ENCODE results near the gene CBFA2T2. TPM values are rescaled to one million over a fixed set of nuclear protein-coding genes. Genes with fewer than 3 reads are reported as not detected.

CBFA2T2 gene
- total and polyA plus RNA-seq, 2 of the 4 experiments (the other 2 are of a cell fraction) = 3.8 to 6.2 TPM

DNA sequence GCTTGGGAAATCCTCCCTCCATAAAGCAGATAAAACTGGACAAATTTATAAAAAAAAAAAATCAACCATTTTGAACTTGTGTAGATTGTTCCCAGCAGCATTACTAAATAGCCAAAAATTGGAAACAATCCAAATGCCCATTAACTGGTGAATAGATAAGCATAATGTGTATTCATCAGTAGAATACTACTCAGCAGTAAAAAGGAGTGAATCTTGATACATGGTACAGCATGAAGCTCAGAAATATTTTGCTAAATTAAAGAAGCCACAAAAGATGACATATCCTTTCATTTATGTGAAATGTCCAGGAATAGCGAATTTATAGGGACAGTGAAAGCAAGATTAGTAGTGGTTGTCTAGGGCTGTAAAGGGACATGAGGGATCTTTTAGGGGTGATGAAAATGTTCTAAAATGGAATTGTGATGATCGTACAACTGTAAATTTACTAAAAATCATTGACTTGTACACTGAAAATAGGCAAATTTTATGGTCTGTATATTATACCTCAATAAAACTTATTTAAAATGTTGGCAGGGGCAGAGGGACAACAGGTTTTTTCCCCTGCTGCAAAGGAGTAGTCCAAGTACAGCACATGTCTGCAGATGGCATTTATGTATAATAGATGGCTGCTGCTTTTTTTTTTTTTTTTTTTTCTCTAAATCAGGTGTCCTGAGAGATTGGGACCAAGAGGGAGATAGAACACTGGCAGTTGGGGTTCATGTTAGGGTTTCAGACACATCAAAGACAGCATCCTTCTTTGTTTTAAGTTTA, 59.5 kb downstream of the CBFA2T2 start:
- Histone ChIP-seq H4K20me1 (ENCODE audit: insufficient read depth, low read length) (no peaks in the 10 kb centered on the region), H2AFZ (replicated peaks; ENCODE audit: low read length, poor library complexity) (no peak overlapping the region), H3K4me3 (ENCODE audit: insufficient read depth, low read depth, low read length) (no peak overlapping the region), H3K56ac (ENCODE audit: extremely low read depth, insufficient read depth, low read length) (no peak overlapping the region), H2AK9ac (replicated peaks; ENCODE audit: low read depth, low read length, poor library complexity) (no peak overlapping the region), H2BK15ac (ENCODE audit: low read depth, low read length) (no peak overlapping the region), H3K4me1 (ENCODE audit: control insufficient read depth, insufficient read depth, low read length) (peaks cover 13% of the 10 kb centered on the region), H3K18ac (ENCODE audit: low read depth, low read length) (no peak overlapping the region), H3K27ac (ENCODE audit: insufficient read depth, low read length) (no peak overlapping the region), H3K27me3 (ENCODE audit: control insufficient read depth, insufficient read depth, low read length) (no peaks in the 10 kb centered on the region), H4K5ac (ENCODE audit: low read depth, low read length) (no peak overlapping the region), H4K8ac (ENCODE audit: low read depth in 2 of 2, low read length in 2 of 2) (no peak overlapping the region), H3K9me3 (ENCODE audit: control insufficient read depth, insufficient read depth, low read length) (no peaks in the 10 kb centered on the region), H3K9me1 (ENCODE audit: insufficient read depth, low read length) (peaks cover 3% of the 10 kb centered on the region), H3K4ac (ENCODE audit: low read depth, low read length) (no peak overlapping the region), H3K23ac (ENCODE audit: low read depth, low read length) (no peak overlapping the region), H2BK20ac (ENCODE audit: low read depth, low read length) (no peak overlapping the region), H2AK5ac (ENCODE audit: low read depth, low read length) (no peak overlapping the region), H3K14ac (replicated peaks; ENCODE audit: low read depth, low read length) (no peak overlapping the region), H3K9ac (ENCODE audit: low read depth, low read length) (no peak overlapping the region), H4K91ac (ENCODE audit: insufficient read depth, low read depth, low read length) (no peak overlapping the region), H3K4me2 (ENCODE audit: low read depth, low read length) (no peak overlapping the region), H2BK120ac (ENCODE audit: low read depth, low read length) (no peak overlapping the region), H3K36me3 (ENCODE audit: control insufficient read depth, insufficient read depth, low read length) (peaks cover 2% of the 10 kb centered on the region; the same call in 1 of the 2 replicates), H2BK5ac (ENCODE audit: low read depth, low read length, poor library complexity, severe bottlenecking) (no peak overlapping the region), H3K79me1 (ENCODE audit: low read depth in 1 of 2, low read length in 2 of 2) (peaks cover 11 to 46% of the 10 kb centered on the region in 2 experiments)
- no TSS peak for BruUV-seq (replicated peaks)
- ChIA-PET POLR2A (ENCODE audit: unreplicated experiment) (no interaction called here), CTCF (interaction anchor here (0.6 kb wide), 1 partner anchor 34 kb away, joined by 3 read pairs; no protein-coding TSS in a partner anchor)
- no peak for TF ChIP-seq RCOR1 (IDR thresholded peaks at IDR 0.05; ENCODE audit: insufficient replicate concordance, low read length)
- no peak for TF ChIP-seq MAZ (IDR thresholded peaks at IDR 0.05; ENCODE audit: borderline replicate concordance, low read depth, low read length)
- TF ChIP-seq, protein P1, sequence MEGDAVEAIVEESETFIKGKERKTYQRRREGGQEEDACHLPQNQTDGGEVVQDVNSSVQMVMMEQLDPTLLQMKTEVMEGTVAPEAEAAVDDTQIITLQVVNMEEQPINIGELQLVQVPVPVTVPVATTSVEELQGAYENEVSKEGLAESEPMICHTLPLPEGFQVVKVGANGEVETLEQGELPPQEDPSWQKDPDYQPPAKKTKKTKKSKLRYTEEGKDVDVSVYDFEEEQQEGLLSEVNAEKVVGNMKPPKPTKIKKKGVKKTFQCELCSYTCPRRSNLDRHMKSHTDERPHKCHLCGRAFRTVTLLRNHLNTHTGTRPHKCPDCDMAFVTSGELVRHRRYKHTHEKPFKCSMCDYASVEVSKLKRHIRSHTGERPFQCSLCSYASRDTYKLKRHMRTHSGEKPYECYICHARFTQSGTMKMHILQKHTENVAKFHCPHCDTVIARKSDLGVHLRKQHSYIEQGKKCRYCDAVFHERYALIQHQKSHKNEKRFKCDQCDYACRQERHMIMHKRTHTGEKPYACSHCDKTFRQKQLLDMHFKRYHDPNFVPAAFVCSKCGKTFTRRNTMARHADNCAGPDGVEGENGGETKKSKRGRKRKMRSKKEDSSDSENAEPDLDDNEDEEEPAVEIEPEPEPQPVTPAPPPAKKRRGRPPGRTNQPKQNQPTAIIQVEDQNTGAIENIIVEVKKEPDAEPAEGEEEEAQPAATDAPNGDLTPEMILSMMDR (conservative IDR thresholded peaks at IDR 0.05; ENCODE audit: low read depth, low read length) = no peak
- TF ChIP-seq MXI1 (IDR thresholded peaks at IDR 0.05; ENCODE audit: borderline replicate concordance, low read depth, low read length) = no peak
- TF ChIP-seq FOS (IDR thresholded peaks at IDR 0.05; ENCODE audit: low read depth, low read length) = no peak
- TF ChIP-seq CEBPB (IDR thresholded peaks at IDR 0.05; ENCODE audit: low read depth, low read length) = no peak
- TF ChIP-seq, protein P2, sequence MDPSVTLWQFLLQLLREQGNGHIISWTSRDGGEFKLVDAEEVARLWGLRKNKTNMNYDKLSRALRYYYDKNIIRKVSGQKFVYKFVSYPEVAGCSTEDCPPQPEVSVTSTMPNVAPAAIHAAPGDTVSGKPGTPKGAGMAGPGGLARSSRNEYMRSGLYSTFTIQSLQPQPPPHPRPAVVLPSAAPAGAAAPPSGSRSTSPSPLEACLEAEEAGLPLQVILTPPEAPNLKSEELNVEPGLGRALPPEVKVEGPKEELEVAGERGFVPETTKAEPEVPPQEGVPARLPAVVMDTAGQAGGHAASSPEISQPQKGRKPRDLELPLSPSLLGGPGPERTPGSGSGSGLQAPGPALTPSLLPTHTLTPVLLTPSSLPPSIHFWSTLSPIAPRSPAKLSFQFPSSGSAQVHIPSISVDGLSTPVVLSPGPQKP (IDR thresholded peaks at IDR 0.05; ENCODE audit: borderline replicate concordance, low read depth, low read length) = no peak
- no peak for TF ChIP-seq BHLHE40 (IDR thresholded peaks at IDR 0.05; ENCODE audit: low read depth, low read length)
- TF ChIP-seq MAFK (IDR thresholded peaks at IDR 0.05; ENCODE audit: low read depth, low read length) = no peak
- TF ChIP-seq SMC3 (IDR thresholded peaks at IDR 0.05; ENCODE audit: low read depth, low read length) = no peak
- no peak for TF ChIP-seq RFX5 (IDR thresholded peaks at IDR 0.05; ENCODE audit: low read depth, low read length)
- TF ChIP-seq RAD21 (IDR thresholded peaks at IDR 0.05; ENCODE audit: low read length) = no peak
- no peak for ATAC-seq (ENCODE audit: low read depth)
- in situ Hi-C loops (cut with MboI; ENCODE audit: low sequenced_read_pairs) = no loop called here
- intact Hi-C loops (cut with micrococcal nuclease) = no loop called here
- 100% methylated on average over 1 of the region's 2 CpGs; no CpG with 5 or more reads in 1 of the 2 experiments for WGBS, 2 experiments (ENCODE audit: extremely low coverage in 2 of 2, insufficient read length in 1 of 2)
- no peak for DNase-seq
- dilution Hi-C loops (cut with HindIII; ENCODE audit: low sequenced_read_pairs, unreplicated experiment) = no loop called here

All from IMR-90 (cell line).